Fibroblast of mammary gland (primary cell): ENCODE data around the gene ZNF709.
A peak's percentile ranks its signal among the peaks of the same experiment; 100 is the strongest.
"Not testable (repeated sequence)": the region's sequence is repeated elsewhere in the genome, so short reads cannot be mapped to it uniquely, and the experiment has no call there.

Experiments
- DNase-seq: peaks from one replicate; pipeline ENCODE4 v3.0.0-alpha.2; 2010; ENCODE audit warnings: low read depth
- H3K4me3 ChIP-seq: 2 replicates; pipeline ENCODE4 v1.5.1; 2011; ENCODE audit warnings: low read depth, mild to moderate bottlenecking, low read length, moderate library complexity; ENCODE audit not compliant: control insufficient read depth
- TF ChIP-seq, protein P1 (sequence below): conservative IDR thresholded peaks from 2 replicates; pipeline ENCODE4 v1.5.1; 2011; ENCODE audit warnings: low read depth, low read length, inconsistent platforms; ENCODE audit not compliant: control insufficient read depth, insufficient read depth

Gene ZNF709

DNA sequence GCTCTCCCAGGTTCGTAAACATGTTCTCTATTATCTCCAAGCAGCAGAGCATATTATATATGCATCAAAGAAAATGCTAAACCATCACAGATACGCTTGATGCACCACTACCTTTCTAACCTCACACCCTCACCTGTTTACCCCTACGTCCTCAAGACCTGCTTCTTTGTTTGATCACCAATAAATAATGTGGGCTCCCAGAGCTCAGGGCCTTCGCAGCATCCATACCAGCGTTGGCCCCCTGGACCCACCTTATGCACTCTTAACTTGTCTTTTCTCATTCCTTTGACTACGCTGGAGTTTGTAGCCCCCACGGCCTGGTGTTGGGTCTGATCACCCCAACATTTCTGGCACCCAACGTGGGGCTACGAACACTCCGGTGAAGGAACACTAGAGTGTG is 33.8 kb downstream of the ZNF709 start:
- DNase-seq: no peak
- TF ChIP-seq, protein P1, sequence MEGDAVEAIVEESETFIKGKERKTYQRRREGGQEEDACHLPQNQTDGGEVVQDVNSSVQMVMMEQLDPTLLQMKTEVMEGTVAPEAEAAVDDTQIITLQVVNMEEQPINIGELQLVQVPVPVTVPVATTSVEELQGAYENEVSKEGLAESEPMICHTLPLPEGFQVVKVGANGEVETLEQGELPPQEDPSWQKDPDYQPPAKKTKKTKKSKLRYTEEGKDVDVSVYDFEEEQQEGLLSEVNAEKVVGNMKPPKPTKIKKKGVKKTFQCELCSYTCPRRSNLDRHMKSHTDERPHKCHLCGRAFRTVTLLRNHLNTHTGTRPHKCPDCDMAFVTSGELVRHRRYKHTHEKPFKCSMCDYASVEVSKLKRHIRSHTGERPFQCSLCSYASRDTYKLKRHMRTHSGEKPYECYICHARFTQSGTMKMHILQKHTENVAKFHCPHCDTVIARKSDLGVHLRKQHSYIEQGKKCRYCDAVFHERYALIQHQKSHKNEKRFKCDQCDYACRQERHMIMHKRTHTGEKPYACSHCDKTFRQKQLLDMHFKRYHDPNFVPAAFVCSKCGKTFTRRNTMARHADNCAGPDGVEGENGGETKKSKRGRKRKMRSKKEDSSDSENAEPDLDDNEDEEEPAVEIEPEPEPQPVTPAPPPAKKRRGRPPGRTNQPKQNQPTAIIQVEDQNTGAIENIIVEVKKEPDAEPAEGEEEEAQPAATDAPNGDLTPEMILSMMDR: no peak
- H3K4me3 ChIP-seq: no peak overlapping the region

DNA sequence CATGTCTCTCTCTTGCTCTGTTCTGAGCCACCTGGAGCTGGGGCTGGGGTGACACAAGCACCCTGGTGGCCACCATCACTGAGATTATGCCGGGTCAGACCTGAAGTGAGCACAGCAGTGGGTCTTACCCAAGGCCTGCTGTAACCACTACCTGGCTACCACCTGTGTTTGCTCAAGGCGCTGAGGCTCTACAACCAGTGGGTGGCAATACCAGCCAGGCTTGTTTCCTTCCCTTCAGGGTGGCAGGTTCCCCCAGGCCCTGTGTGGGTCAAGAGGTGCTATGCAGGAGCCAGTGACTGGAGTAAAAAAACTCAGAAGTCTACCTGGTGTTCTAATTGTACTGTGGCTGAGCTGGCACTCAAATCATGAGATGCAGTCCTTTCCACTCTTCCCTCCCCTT is 35.8 kb downstream of the ZNF709 start:
- no peak for DNase-seq
- H3K4me3 ChIP-seq: no peak overlapping the region
- TF ChIP-seq, protein P1: no peak

DNA sequence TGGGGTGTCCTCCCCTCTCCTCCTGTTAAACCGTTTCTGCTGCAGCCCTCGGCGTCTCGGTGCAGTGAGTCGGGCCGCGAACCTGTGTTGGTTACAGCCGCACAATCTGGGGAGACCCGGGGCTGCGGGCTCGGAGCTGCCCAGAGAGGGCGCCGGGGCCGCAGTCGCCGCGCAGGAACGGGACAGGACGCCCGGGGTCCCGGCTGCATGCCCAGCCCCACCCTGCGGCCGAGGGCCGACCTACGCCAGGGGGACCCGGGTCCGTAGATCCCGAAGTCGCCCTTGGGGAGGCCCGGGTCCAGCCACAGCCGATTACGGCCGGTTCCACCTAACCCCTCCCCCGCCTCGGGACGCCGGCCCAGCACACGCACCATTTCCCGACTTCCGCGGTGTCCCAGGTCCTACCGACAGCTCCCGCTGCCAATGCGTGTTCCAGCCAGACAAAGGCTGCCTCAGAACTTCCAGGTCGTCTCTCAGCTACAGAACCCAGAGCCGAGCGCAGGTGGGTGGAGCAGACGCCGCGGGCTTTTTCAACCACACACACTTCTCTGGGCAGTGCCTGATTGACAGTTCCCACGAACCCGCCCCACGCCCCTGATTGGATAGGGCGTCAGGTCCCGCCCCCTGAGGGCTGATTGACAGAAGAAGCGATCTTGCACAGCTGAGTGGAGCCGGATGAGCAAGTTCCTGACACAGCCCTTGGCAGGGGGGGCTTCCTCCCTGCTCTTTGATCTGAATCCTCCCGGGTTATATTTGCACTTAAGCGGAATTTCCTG is 43.9 kb downstream of the ZNF709 start, which contains the start of gene ZNF443:
Gene ZNF443, minus strand, starts transcription at position 481 of the 776 bp plus-strand sequence. Its CDS starts 107 bp downstream, at position 374.
- H3K4me3 ChIP-seq: peak within 1 kb of the TSS; percentile 81
- TF ChIP-seq, protein P1: no peak
- DNase-seq: peak; percentile 96

DNA sequence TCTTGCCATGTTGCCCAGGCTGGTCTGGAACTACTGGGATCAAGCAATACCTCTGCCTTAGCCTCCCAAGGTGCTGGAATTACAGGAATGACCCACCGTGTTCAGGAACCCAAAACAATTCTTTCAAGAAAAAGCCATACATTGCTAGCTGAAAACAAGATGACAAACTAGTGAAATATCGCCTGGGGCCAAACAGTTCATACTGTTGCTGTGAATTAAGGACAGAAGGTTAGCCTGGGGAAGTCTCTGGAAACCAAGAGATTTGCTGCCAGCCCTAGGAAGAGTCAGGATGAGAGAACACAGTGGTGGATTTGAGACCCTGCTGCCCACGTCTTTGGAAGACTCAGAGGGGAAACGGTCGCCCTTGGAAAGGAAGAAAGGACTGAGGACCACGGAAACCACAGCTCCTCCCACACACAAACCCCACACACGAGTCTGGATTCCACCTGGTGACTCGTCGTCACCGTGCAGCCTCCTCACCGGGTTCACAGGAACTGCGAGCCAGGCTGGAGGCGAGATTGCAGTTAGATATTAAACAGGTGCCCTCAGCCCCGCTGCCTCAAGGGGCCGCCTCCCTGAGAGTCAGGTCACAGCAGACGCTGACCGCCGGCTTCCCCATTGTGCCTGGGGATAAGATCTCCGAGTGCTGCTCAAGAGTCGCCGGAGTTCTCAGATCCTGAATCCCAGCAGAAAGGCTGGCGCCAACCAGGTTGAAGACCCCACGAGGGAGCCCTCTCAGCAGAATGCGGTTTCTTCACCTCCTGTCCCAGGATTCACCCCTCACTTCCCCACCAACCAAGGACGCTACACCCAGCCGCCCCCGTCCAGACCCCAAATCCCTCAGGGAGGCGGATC is 44.7 kb downstream of the ZNF709 start:
- DNase-seq: not testable (repeated sequence)
- peak overlapping the region; percentile 81 for H3K4me3 ChIP-seq

DNA sequence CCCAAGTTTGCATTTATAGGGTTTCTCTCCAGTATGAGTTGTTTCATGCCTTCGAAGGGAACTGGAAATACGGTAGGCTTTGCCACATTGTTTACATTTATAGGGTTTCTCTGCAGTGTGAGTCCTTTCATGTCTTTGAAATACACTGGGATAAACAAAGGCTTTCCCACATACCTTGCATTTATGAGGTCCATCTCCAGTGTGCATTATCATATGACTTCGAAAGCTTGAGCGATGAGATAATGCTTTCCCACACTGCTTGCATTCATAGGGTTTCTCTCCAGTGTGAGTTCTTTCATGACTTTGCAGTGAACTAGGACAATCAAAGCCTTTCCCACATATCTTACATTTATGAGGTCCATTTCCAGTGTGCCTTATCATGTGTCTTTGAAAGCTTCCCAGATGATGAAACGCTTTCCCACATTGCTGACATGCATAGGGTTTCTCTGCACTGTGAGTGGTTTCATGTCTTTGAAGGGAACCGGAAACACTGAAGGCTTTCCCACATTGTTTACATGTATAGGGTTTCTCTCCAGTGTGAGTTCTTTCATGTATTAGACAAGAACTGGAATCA is 53.8 kb downstream of the ZNF709 start:
- DNase-seq, H3K4me3 ChIP-seq: not testable (repeated sequence)

DNA sequence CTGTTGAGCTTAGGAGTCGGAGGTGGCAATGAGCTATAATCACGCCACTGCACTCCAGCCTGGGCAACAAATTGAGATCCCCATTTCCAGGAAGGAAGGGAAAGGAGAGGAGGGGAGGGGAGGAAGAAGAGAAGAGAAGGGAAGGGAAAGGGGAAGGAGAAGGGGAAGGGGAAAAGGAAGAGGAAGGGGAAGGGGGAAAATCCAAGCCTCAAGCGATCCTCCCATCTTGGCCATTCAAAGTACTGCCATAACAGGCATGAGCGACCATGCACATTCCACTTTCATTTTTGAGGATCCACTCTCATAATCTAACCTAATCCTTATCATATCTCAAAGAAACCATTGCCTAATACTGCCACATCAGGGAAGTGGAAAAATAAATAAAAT is 58.7 kb downstream of the ZNF709 start:
- TF ChIP-seq, protein P1: no peak
- DNase-seq: no peak
- H3K4me3 ChIP-seq: no peak overlapping the region

DNA sequence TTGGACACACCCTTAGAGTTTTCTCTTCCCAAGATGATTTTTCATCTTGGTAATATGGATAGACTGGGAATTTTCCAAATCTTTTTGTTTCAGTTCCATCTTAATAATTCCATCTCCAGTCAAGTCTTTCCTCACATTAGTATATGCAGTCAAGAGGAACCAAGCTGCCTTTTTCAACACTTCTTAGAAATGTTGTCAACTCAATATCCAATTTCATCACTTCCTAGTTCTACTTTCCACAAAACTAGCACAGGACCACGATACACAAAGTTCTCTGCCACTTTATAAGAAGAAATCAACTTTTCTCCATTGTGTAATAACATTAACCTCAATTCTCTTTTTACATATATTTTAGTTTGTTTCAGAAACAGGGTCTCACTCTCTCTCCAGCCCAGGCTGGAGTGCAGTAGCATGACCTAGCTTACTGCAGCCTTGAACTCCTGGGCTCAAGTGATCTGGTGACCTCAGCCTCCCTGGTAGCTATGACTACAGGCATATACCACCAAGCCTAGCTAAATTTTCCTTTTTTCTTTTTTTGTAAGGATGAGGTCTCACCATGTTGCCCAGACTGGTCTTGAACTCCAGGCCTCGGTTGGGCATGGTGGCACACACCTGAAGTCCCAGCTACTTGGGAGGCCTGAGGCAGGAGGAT is 59.3 kb downstream of the ZNF709 start:
- no peak overlapping the region for H3K4me3 ChIP-seq
- DNase-seq: no peak
- TF ChIP-seq, protein P1: no peak

DNA sequence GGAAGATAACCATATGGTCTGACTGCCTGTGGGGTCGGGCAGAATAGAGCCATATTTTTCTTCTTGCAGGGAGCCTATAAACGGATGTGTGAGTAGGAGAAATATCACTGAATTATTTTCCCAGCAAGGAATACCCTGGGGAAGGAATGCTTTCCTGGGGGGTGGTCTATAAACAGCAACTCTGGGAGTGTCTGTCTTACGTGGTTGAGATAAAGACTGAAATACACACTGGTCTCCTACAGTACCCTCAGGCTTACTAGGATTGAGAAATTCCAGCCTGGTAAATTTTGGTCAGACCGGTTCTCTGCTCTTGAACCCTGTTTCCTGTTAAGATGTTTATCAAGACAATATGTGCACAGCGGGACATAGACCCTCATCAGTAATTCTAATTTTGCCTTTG is 67.3 kb downstream of the ZNF709 start:
- not testable (repeated sequence) for DNase-seq, H3K4me3 ChIP-seq
